Thyroid gland (tissue), 4 donors: ENCODE results near the gene MVB12B. TPM values are rescaled to one million over a fixed set of nuclear protein-coding genes. Genes with fewer than 3 reads are reported as not detected.

Experiments
- DNase-seq, 2 donors: peaks; one replicate each; pipeline ENCODE4 v3.0.0-alpha.2; 2019
- H3K27ac ChIP-seq, 3 donors: fragments of 200-600 bp; sonication (generic); 1 replicate in 2 of 3; 2 replicates in 1 of 3; pipeline ENCODE4 v1.5.1; 2016 to 2019; ENCODE audit warnings: mild to moderate bottlenecking in 1 of 3, moderate library complexity in 1 of 3
- H3K27me3 ChIP-seq: fragments of 200-600 bp; sonication (generic); one replicate; pipeline ENCODE4 v1.5.1; 2019
- H3K36me3 ChIP-seq, 2 donors: fragments of 200-600 bp; sonication (generic); one replicate each; pipeline ENCODE4 v1.5.1; 2016 to 2019
- H3K4me1 ChIP-seq, 2 donors: fragments of 200-600 bp; sonication (generic); one replicate each; pipeline ENCODE4 v1.5.1; 2017 to 2019
- H3K4me3 ChIP-seq, 3 donors: fragments of 200-600 bp; sonication (generic); replicated peaks in 1 of 3; 1 replicate in 2 of 3; 2 replicates in 1 of 3; pipeline ENCODE4 v1.5.1; 2016; ENCODE audit warnings: mild to moderate bottlenecking in 1 of 3
- H3K9me3 ChIP-seq: fragments of 200-600 bp; sonication (generic); one replicate; pipeline ENCODE4 v1.5.1; 2017
- CTCF ChIP-seq, 6 experiments: fragments of 200-600 bp in 3 of 6; fragments of 450-650 bp in 3 of 6; sonication (generic) in 3 of 6; IDR thresholded peaks; one replicate each; pipeline ENCODE4 v1.5.1; 2016 to 2019; ENCODE audit warnings: antibody characterized with exemption in 6 of 6, mild to moderate bottlenecking in 2 of 6, inconsistent platforms in 1 of 6, moderate library complexity in 1 of 6
- POLR2A ChIP-seq, 2 donors: fragments of 450-650 bp; IDR thresholded peaks; one replicate each; pipeline ENCODE4 v1.6.1; 2017; ENCODE audit warnings: antibody characterized with exemption in 2 of 2, mild to moderate bottlenecking in 2 of 2, moderate library complexity in 1 of 2
- WGBS, 2 donors: methylation state at CpG; one replicate each; pipeline ENCODE4 v1.1.5; 2017; 5-methylcytosine and 5-hydroxymethylcytosine counted together
- intact Hi-C: fragments of 100-400 bp; cut with DNase I; formaldehyde crosslinking; loops from one replicate; pipeline ENCODE4 v1.15.1; 2023
- total RNA-seq, 4 donors: library from RNA; depleted of rRNA; stranded (reverse); fragments of >200 nt; gene quantifications; one replicate each; pipeline ENCODE4 v1.2.3, GENCODE V29; 2016

Gene MVB12B
- total RNA-seq, 4 donors from 2014 or later = 13.4 to 19.3 (median 15.5) TPM

GRCh38 chr9:126391713-126392661 lies 65.4 kb downstream of the MVB12B start:
- intact Hi-C loops = no loop called here
- Histone ChIP-seq H3K9me3 (no peaks in the 10 kb centered on the region), H3K27ac (no peak overlapping the region), H3K4me3 (no peak overlapping the region), H3K4me1 (peaks cover 0 to 6% of the 10 kb centered on the region in 2 donors), H3K36me3 (peaks cover 0 to 14% of the 10 kb centered on the region in 2 donors), H3K27me3 (no peaks in the 10 kb centered on the region)
- WGBS, 2 donors = 88 to 91% methylated on average over 24 of the region's 24 CpGs
- TF ChIP-seq CTCF (IDR thresholded peaks at IDR 0.05) (no peak), POLR2A (IDR thresholded peaks at IDR 0.05) (no peak)
- no peak for DNase-seq

GRCh38 chr9:126392662-126393371 lies 66.2 kb downstream of the MVB12B start:
- intact Hi-C loops = no loop called here
- 69 to 82% methylated on average over 9 of the region's 9 CpGs for WGBS, 2 donors
- H3K9me3 ChIP-seq = no peaks in the 10 kb centered on the region
- DNase-seq = no peak
- H3K4me3 ChIP-seq = no peak overlapping the region
- TF ChIP-seq CTCF (IDR thresholded peaks at IDR 0.05) = no peak
- no peak for TF ChIP-seq POLR2A (IDR thresholded peaks at IDR 0.05)
- peaks cover 0 to 5% of the 10 kb centered on the region in 2 donors for H3K4me1 ChIP-seq
- H3K27me3 ChIP-seq = no peaks in the 10 kb centered on the region
- H3K27ac ChIP-seq = no peak overlapping the region
- H3K36me3 ChIP-seq = peaks cover 0 to 14% of the 10 kb centered on the region in 2 donors

GRCh38 chr9:126393876-126394275 lies 67.2 kb downstream of the MVB12B start:
- Histone ChIP-seq H3K4me1 (peaks cover 0 to 5% of the 10 kb centered on the region in 2 donors), H3K4me3 (no peak overlapping the region), H3K36me3 (peaks cover 0 to 14% of the 10 kb centered on the region in 2 donors), H3K27me3 (no peaks in the 10 kb centered on the region), H3K9me3 (no peaks in the 10 kb centered on the region), H3K27ac (no peak overlapping the region)
- intact Hi-C loops = no loop called here
- TF ChIP-seq POLR2A (IDR thresholded peaks at IDR 0.05) (no peak), CTCF (IDR thresholded peaks at IDR 0.05) (no peak)
- DNase-seq = no peak
- 78 to 85% methylated on average over 6 of the region's 6 CpGs for WGBS, 2 donors

- no peak for DNase-seq
- TF ChIP-seq POLR2A (IDR thresholded peaks at IDR 0.05) = no peak
- Histone ChIP-seq H3K9me3 (no peaks in the 10 kb centered on the region), H3K36me3 (peaks cover 0 to 14% of the 10 kb centered on the region in 2 donors), H3K27ac (no peak overlapping the region), H3K4me3 (no peak overlapping the region), H3K27me3 (no peaks in the 10 kb centered on the region), H3K4me1 (peaks cover 0 to 5% of the 10 kb centered on the region in 2 donors)
- 87% methylated on average over 9 of the region's 9 CpGs for WGBS, 2 donors
- intact Hi-C loops = loop anchor here (5.0 kb wide), 2 partner anchors 78 to 93 kb away; no protein-coding TSS in a partner anchor
Observed at GRCh38 chr9:126394802-126395201, 68.2 kb downstream of the MVB12B start.

GRCh38 chr9:126395439-126396212 lies 69.0 kb downstream of the MVB12B start:
- no peak for DNase-seq
- Histone ChIP-seq H3K4me1 (peaks cover 0 to 5% of the 10 kb centered on the region in 2 donors), H3K4me3 (no peak overlapping the region), H3K27me3 (no peaks in the 10 kb centered on the region), H3K9me3 (no peaks in the 10 kb centered on the region), H3K27ac (no peak overlapping the region), H3K36me3 (peaks cover 0 to 14% of the 10 kb centered on the region in 2 donors)
- 67 to 72% methylated on average over 7 of the region's 7 CpGs for WGBS, 2 donors
- TF ChIP-seq CTCF (IDR thresholded peaks at IDR 0.05) = no peak
- no peak for TF ChIP-seq POLR2A (IDR thresholded peaks at IDR 0.05)
- intact Hi-C loops = loop anchor here (5.0 kb wide), 2 partner anchors 78 to 93 kb away; no protein-coding TSS in a partner anchor
